DND-41 (cell line): Measurements from ENCODE around the gene ZP1.

ENCODE experiments used
- ATAC-seq: fragments of 200-7000 bp; cut with Tn5 transposase; 3 replicates; pipeline ENCODE4 v1.9.1; 2021; ENCODE audit warnings: low read depth; ENCODE audit not compliant: insufficient read depth
- DNase-seq: peaks from one replicate; pipeline ENCODE4 v3.0.0-alpha.2; 2020
- H2AFZ ChIP-seq: 2 replicates; pipeline ENCODE4 v1.6.0; 2012; ENCODE audit warnings: low read depth, low read length
- H3K27ac ChIP-seq: 2 replicates; pipeline ENCODE4 v1.5.1; 2012; ENCODE audit warnings: low read length, inconsistent platforms
- H3K27me3 ChIP-seq: fragments of 200-600 bp; sonication (generic); 2 replicates; pipeline ENCODE4 v1.6.0; 2012; ENCODE audit warnings: low read length, mild to moderate bottlenecking, inconsistent platforms; ENCODE audit not compliant: insufficient read depth, poor library complexity
- H3K36me3 ChIP-seq: 2 replicates; pipeline ENCODE4 v1.5.1; 2012; ENCODE audit warnings: low read length, inconsistent platforms; ENCODE audit not compliant: insufficient read depth
- H3K4me1 ChIP-seq: 2 replicates; pipeline ENCODE4 v1.5.1; 2012; ENCODE audit warnings: mild to moderate bottlenecking, low read length; ENCODE audit not compliant: insufficient read depth
- H3K4me2 ChIP-seq: 2 replicates; pipeline ENCODE4 v1.6.0; 2012; ENCODE audit warnings: mild to moderate bottlenecking, moderate library complexity, low read length, inconsistent platforms; ENCODE audit not compliant: insufficient read depth
- H3K4me3 ChIP-seq, 2 experiments: fragments of 200-600 bp in 1 of 2; shearing (Covaris generic) in 1 of 2; 2 replicates each; pipeline ENCODE4 v1.5.1; 2012 to 2016; ENCODE audit warnings: inconsistent platforms in 2 of 2, low read length in 2 of 2, mild to moderate bottlenecking in 2 of 2, low read depth in 1 of 2, moderate library complexity in 1 of 2
- H3K79me2 ChIP-seq: 2 replicates; pipeline ENCODE4 v1.6.0; 2012; ENCODE audit warnings: low read length, inconsistent platforms; ENCODE audit not compliant: insufficient read depth
- H3K9ac ChIP-seq: 2 replicates; pipeline ENCODE4 v1.6.0; 2012; ENCODE audit warnings: low read depth, mild to moderate bottlenecking, inconsistent platforms, low read length, moderate library complexity
- H3K9me3 ChIP-seq: 2 replicates; pipeline ENCODE4 v1.5.1; 2012; ENCODE audit warnings: low read length, moderate library complexity, mild to moderate bottlenecking, inconsistent platforms; ENCODE audit not compliant: insufficient read depth, severe bottlenecking
- H4K20me1 ChIP-seq: 2 replicates; pipeline ENCODE4 v1.6.0; 2012; ENCODE audit warnings: low read length; ENCODE audit not compliant: insufficient read depth
- EZH2 ChIP-seq: IDR thresholded peaks from 3 replicates; pipeline ENCODE4 v1.6.1; 2012; ENCODE audit warnings: borderline replicate concordance, low read depth, mild to moderate bottlenecking, moderate library complexity, low read length, inconsistent platforms; ENCODE audit not compliant: severe bottlenecking
- TF ChIP-seq, protein P1 (sequence below): IDR thresholded peaks from 2 replicates; pipeline ENCODE4 v1.5.1; 2012; ENCODE audit warnings: borderline replicate concordance, low read length, moderate library complexity, mild to moderate bottlenecking; ENCODE audit not compliant: poor library complexity, severe bottlenecking; ENCODE audit errors: extremely low read depth

The ZP1 gene

GRCh38 chr11:60918251-60918938, 51.1 kb downstream of the ZP1 start:
- no peak for ATAC-seq
- peaks cover 59% of the 10 kb centered on the region for H3K79me2 ChIP-seq

DNA sequence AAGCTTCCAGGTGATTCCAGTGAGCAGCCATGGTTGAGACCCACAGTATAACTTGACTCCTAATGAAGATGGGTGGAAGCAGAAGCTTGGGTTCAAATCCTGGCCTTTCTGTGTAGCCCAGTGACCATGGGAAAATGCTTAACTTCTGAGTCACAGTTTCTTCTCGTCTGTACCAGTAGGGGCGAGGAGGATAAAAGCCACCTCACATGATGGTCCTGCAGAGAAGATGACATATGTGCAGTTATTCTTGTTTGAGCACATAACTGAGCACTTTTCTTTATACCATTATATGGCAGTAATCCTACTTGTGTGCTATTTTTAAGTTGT, 51.6 kb downstream of the ZP1 start:
- no peaks in the 10 kb centered on the region for H3K27me3 ChIP-seq
- no peaks in the 10 kb centered on the region for H3K9me3 ChIP-seq
- no peak for DNase-seq
- peaks cover 85% of the 10 kb centered on the region for H4K20me1 ChIP-seq
- TF ChIP-seq EZH2, result no peak
- TF ChIP-seq, protein P1, sequence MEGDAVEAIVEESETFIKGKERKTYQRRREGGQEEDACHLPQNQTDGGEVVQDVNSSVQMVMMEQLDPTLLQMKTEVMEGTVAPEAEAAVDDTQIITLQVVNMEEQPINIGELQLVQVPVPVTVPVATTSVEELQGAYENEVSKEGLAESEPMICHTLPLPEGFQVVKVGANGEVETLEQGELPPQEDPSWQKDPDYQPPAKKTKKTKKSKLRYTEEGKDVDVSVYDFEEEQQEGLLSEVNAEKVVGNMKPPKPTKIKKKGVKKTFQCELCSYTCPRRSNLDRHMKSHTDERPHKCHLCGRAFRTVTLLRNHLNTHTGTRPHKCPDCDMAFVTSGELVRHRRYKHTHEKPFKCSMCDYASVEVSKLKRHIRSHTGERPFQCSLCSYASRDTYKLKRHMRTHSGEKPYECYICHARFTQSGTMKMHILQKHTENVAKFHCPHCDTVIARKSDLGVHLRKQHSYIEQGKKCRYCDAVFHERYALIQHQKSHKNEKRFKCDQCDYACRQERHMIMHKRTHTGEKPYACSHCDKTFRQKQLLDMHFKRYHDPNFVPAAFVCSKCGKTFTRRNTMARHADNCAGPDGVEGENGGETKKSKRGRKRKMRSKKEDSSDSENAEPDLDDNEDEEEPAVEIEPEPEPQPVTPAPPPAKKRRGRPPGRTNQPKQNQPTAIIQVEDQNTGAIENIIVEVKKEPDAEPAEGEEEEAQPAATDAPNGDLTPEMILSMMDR, result no peak
- H3K27ac ChIP-seq, result no peak overlapping the region
- H3K4me2 ChIP-seq, result no peak overlapping the region
- H3K9ac ChIP-seq, result no peak overlapping the region
- H3K4me1 ChIP-seq, result peaks cover 27% of the 10 kb centered on the region
- H3K4me3 ChIP-seq, result no peak overlapping the region
- ATAC-seq, result no peak
- peaks cover 64% of the 10 kb centered on the region for H3K36me3 ChIP-seq
- H3K79me2 ChIP-seq, result peaks cover 57% of the 10 kb centered on the region
- no peak overlapping the region for H2AFZ ChIP-seq

More at GRCh38 chr11:60918251-60918938, 51.1 kb downstream of the ZP1 start:
- Histone ChIP-seq H3K9me3 (no peaks in the 10 kb centered on the region), H3K4me1 (peaks cover 29% of the 10 kb centered on the region), H3K36me3 (peaks cover 60% of the 10 kb centered on the region), H2AFZ (no peak overlapping the region), H3K27ac (no peak overlapping the region), H3K9ac (no peak overlapping the region), H3K27me3 (no peaks in the 10 kb centered on the region), H4K20me1 (peaks cover 80% of the 10 kb centered on the region), H3K4me3 (no peak overlapping the region), H3K4me2 (no peak overlapping the region)
- no peak for DNase-seq
- TF ChIP-seq, protein P1, result no peak
- no peak for TF ChIP-seq EZH2

GRCh38 chr11:60919320-60919719, 52.0 kb downstream of the ZP1 start:
- H3K27me3 ChIP-seq, result no peaks in the 10 kb centered on the region
- H3K79me2 ChIP-seq, result peaks cover 52% of the 10 kb centered on the region
- H3K9ac ChIP-seq, result no peak overlapping the region
- H2AFZ ChIP-seq, result no peak overlapping the region
- H3K36me3 ChIP-seq, result peaks cover 64% of the 10 kb centered on the region
- no peak overlapping the region for H3K4me3 ChIP-seq
- ATAC-seq, result no peak
- no peak overlapping the region for H3K27ac ChIP-seq
- peaks cover 85% of the 10 kb centered on the region for H4K20me1 ChIP-seq
- no peak for DNase-seq
- no peak overlapping the region for H3K4me2 ChIP-seq
- TF ChIP-seq EZH2, result no peak
- TF ChIP-seq, protein P1, result no peak
- no peaks in the 10 kb centered on the region for H3K9me3 ChIP-seq
- H3K4me1 ChIP-seq, result peaks cover 27% of the 10 kb centered on the region
